ENCODE results near the gene SPP2. TPM values are rescaled to one million over a fixed set of nuclear protein-coding genes. Genes with fewer than 3 reads are reported as not detected.

Gene SPP2
- total RNA-seq, 1 experiment from 2014 or later: not detected

DNA sequence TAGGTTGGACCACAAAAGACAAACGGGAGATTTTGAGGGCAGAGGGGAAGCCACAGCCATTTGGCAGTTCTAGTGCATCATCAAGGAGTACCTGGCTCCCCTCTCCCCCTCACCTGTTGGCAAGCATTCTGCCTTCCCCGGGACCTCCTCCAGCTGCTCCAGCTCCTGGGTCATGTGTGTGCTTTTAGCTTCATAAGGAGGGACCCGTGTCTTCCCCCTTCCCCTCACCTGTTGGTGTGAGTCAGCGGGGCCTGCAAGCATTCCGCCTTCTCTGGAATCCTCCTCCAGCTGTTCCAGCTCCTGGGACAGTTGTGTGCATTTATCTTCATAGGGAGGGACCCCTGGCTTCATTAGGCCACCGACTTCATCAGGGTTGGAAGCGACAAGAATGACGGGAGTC, 58.8 kb downstream of the SPP2 start:
- ChIA-PET POLR2A (no interaction called here), CTCF (no interaction called here)
- Mint-ChIP-seq H3K36me3 (no peaks in the 10 kb centered on the region), H3K4me1 (no peaks in the 10 kb centered on the region), H3K27ac (no peak overlapping the region), H3K27me3 (ENCODE audit: low read depth) (peaks cover 2% of the 10 kb centered on the region), H3K4me3 (no peak overlapping the region), H3K9me3 (peaks cover 18% of the 10 kb centered on the region)
- ATAC-seq: no peak
- DNase-seq (ENCODE audit: low spot score): no peak
- TF ChIP-seq GTF2I (CRISPR knock-in tag; conservative IDR thresholded peaks at IDR 0.05) (no peak), KAT7 (CRISPR knock-in tag; IDR thresholded peaks at IDR 0.05; ENCODE audit: borderline replicate concordance) (no peak), ZNF121 (CRISPR knock-in tag; IDR thresholded peaks at IDR 0.05) (no peak), ELF4 (CRISPR knock-in tag; IDR thresholded peaks at IDR 0.05; ENCODE audit: low read depth) (no peak), TEAD1 (CRISPR knock-in tag; IDR thresholded peaks at IDR 0.05) (no peak), ZNF232 (CRISPR knock-in tag; IDR thresholded peaks at IDR 0.05) (no peak), ZNF416 (CRISPR knock-in tag; IDR thresholded peaks at IDR 0.05) (no peak), ZNF138 (CRISPR knock-in tag; conservative IDR thresholded peaks at IDR 0.05) (no peak), HMGA2 (CRISPR knock-in tag; IDR thresholded peaks at IDR 0.05) (no peak)
- TF ChIP-seq, protein P1, sequence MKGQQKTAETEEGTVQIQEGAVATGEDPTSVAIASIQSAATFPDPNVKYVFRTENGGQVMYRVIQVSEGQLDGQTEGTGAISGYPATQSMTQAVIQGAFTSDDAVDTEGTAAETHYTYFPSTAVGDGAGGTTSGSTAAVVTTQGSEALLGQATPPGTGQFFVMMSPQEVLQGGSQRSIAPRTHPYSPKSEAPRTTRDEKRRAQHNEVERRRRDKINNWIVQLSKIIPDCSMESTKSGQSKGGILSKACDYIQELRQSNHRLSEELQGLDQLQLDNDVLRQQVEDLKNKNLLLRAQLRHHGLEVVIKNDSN (CRISPR knock-in tag; IDR thresholded peaks at IDR 0.05): no peak
- TF ChIP-seq, protein P2, sequence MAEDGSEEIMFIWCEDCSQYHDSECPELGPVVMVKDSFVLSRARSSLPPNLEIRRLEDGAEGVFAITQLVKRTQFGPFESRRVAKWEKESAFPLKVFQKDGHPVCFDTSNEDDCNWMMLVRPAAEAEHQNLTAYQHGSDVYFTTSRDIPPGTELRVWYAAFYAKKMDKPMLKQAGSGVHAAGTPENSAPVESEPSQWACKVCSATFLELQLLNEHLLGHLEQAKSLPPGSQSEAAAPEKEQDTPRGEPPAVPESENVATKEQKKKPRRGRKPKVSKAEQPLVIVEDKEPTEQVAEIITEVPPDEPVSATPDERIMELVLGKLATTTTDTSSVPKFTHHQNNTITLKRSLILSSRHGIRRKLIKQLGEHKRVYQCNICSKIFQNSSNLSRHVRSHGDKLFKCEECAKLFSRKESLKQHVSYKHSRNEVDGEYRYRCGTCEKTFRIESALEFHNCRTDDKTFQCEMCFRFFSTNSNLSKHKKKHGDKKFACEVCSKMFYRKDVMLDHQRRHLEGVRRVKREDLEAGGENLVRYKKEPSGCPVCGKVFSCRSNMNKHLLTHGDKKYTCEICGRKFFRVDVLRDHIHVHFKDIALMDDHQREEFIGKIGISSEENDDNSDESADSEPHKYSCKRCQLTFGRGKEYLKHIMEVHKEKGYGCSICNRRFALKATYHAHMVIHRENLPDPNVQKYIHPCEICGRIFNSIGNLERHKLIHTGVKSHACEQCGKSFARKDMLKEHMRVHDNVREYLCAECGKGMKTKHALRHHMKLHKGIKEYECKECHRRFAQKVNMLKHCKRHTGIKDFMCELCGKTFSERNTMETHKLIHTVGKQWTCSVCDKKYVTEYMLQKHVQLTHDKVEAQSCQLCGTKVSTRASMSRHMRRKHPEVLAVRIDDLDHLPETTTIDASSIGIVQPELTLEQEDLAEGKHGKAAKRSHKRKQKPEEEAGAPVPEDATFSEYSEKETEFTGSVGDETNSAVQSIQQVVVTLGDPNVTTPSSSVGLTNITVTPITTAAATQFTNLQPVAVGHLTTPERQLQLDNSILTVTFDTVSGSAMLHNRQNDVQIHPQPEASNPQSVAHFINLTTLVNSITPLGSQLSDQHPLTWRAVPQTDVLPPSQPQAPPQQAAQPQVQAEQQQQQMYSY (CRISPR knock-in tag; IDR thresholded peaks at IDR 0.05): no peak
- TF ChIP-seq, protein P3, sequence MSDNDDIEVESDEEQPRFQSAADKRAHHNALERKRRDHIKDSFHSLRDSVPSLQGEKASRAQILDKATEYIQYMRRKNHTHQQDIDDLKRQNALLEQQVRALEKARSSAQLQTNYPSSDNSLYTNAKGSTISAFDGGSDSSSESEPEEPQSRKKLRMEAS (CRISPR knock-in tag; IDR thresholded peaks at IDR 0.05): no peak
- TF ChIP-seq, protein P4, sequence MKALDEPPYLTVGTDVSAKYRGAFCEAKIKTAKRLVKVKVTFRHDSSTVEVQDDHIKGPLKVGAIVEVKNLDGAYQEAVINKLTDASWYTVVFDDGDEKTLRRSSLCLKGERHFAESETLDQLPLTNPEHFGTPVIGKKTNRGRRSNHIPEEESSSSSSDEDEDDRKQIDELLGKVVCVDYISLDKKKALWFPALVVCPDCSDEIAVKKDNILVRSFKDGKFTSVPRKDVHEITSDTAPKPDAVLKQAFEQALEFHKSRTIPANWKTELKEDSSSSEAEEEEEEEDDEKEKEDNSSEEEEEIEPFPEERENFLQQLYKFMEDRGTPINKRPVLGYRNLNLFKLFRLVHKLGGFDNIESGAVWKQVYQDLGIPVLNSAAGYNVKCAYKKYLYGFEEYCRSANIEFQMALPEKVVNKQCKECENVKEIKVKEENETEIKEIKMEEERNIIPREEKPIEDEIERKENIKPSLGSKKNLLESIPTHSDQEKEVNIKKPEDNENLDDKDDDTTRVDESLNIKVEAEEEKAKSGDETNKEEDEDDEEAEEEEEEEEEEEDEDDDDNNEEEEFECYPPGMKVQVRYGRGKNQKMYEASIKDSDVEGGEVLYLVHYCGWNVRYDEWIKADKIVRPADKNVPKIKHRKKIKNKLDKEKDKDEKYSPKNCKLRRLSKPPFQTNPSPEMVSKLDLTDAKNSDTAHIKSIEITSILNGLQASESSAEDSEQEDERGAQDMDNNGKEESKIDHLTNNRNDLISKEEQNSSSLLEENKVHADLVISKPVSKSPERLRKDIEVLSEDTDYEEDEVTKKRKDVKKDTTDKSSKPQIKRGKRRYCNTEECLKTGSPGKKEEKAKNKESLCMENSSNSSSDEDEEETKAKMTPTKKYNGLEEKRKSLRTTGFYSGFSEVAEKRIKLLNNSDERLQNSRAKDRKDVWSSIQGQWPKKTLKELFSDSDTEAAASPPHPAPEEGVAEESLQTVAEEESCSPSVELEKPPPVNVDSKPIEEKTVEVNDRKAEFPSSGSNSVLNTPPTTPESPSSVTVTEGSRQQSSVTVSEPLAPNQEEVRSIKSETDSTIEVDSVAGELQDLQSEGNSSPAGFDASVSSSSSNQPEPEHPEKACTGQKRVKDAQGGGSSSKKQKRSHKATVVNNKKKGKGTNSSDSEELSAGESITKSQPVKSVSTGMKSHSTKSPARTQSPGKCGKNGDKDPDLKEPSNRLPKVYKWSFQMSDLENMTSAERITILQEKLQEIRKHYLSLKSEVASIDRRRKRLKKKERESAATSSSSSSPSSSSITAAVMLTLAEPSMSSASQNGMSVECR (CRISPR knock-in tag; IDR thresholded peaks at IDR 0.05; ENCODE audit: borderline replicate concordance): no peak
- TF ChIP-seq, protein P5, sequence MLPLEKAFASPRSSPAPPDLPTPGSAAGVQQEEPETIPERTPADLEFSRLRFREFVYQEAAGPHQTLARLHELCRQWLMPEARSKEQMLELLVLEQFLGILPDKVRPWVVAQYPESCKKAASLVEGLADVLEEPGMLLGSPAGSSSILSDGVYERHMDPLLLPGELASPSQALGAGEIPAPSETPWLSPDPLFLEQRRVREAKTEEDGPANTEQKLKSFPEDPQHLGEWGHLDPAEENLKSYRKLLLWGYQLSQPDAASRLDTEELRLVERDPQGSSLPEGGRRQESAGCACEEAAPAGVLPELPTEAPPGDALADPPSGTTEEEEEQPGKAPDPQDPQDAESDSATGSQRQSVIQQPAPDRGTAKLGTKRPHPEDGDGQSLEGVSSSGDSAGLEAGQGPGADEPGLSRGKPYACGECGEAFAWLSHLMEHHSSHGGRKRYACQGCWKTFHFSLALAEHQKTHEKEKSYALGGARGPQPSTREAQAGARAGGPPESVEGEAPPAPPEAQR (CRISPR knock-in tag; IDR thresholded peaks at IDR 0.05): no peak

DNA sequence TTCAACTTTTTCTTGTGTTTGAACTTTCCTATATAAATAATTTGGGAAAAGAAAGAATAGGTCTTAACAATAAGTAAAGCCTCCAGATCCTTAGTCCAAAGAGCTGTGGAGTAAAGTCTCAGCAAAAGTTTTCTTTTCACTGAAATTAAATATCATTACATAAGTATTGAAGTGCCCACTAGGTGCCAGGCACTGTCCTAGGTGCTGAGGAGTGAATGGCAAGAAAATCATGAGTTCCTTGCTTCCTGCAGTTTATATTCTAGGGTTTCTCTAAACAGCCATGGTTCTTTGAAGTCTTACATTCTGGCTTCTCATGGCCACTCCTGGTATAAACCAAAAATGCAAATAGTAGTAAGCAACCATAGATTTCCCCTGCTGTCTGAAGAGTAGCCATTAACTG, 59.7 kb downstream of the SPP2 start:
- Mint-ChIP-seq H3K27me3 (ENCODE audit: low read depth) (peaks cover 2% of the 10 kb centered on the region), H3K4me1 (no peaks in the 10 kb centered on the region), H3K4me3 (no peak overlapping the region), H3K36me3 (no peaks in the 10 kb centered on the region), H3K27ac (no peak overlapping the region), H3K9me3 (peaks cover 23% of the 10 kb centered on the region)
- ChIA-PET POLR2A (no interaction called here), CTCF (no interaction called here)
- TF ChIP-seq, protein P6, sequence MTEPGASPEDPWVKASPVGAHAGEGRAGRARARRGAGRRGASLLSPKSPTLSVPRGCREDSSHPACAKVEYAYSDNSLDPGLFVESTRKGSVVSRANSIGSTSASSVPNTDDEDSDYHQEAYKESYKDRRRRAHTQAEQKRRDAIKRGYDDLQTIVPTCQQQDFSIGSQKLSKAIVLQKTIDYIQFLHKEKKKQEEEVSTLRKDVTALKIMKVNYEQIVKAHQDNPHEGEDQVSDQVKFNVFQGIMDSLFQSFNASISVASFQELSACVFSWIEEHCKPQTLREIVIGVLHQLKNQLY (CRISPR knock-in tag; IDR thresholded peaks at IDR 0.05): no peak
- TF ChIP-seq IRF2 (CRISPR knock-in tag; IDR thresholded peaks at IDR 0.05; ENCODE audit: borderline replicate concordance, low read depth): no peak
- no peak for TF ChIP-seq SMAD4 (CRISPR knock-in tag; IDR thresholded peaks at IDR 0.05)
- no peak for TF ChIP-seq SOX15 (CRISPR knock-in tag; IDR thresholded peaks at IDR 0.05)
- no peak for TF ChIP-seq ETV6 (CRISPR knock-in tag; IDR thresholded peaks at IDR 0.05)
- TF ChIP-seq GRHL2 (CRISPR knock-in tag; IDR thresholded peaks at IDR 0.05; ENCODE audit: insufficient replicate concordance, severe bottlenecking): no peak
- TF ChIP-seq, protein P7, sequence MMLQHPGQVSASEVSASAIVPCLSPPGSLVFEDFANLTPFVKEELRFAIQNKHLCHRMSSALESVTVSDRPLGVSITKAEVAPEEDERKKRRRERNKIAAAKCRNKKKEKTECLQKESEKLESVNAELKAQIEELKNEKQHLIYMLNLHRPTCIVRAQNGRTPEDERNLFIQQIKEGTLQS (CRISPR knock-in tag; conservative IDR thresholded peaks at IDR 0.05): no peak
- no peak for TF ChIP-seq CREM (CRISPR knock-in tag; IDR thresholded peaks at IDR 0.05)
- TF ChIP-seq ZNF138 (CRISPR knock-in tag; conservative IDR thresholded peaks at IDR 0.05): no peak
- ATAC-seq (no peak), DNase-seq (ENCODE audit: low spot score) (no peak)

All from WTC11 (cell line).